Islet of Langerhans (tissue), 1 donor: ENCODE results near the gene NAV2.

Experiments used
- FAIRE-seq: peaks from one replicate; lab custom pipeline; 2011; peaks lifted over from hg19 to GRCh38; lab: Jason Lieb, UNC

The NAV2 gene

DNA sequence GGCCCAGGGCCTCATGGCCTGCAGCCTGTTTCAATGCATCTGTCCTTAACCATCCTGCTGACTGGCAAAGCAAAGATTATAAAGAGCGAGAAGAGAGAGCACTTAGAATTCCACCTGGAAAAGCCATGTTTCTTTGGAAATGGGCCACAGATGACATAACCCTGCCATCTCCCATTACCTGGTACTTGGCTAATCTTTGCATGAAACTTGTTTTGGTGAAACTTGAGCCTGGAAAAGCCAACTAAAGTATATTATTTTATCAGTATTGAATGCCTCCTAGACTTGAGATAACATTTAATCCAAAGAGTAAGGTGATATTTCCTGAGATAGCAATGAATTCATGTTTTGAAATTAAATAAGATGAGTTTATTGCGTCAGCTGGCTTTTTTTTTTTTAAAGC lies 72.6 kb downstream of the NAV2 start:
- no peak for FAIRE-seq

DNA sequence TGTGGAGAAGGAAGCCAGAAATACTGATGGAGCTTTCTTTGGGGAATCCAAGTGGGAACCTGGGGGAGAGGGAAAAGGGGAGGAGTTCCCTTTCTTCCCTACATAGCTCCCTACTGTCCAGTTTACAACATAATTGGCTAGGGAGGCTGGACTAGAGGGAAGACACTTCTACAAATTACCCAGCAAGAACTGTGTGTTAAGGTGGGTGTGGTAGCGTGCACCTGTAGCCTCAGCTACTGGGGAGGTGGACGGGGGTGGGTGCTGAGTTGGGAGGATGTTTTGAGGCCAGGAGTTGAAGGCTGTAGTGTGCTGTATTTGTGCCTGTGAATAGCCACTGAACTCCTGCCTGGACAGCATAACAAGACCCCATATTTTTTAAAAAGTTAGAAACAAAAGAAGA lies 74.0 kb downstream of the NAV2 start:
- FAIRE-seq: no peak

DNA sequence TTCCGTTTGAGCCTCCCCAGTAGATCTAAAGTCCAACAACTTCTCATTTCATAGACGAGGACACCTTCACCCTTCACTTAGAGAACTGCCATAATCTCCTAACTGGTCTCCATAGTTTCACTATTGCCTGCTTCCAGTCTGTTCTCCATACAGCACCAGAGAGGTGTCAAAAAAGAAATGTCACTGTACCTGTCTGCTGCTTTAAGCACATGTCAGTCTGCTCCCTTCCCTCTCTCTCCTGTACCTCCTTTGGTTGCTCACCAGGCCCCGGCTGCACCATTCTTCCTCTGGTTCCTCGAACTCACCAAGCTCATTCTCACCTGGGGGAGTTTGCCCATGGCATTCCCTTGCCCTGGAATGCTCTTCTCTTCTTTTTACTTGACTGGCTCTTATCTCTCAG lies 75.8 kb downstream of the NAV2 start:
- FAIRE-seq: no peak

DNA sequence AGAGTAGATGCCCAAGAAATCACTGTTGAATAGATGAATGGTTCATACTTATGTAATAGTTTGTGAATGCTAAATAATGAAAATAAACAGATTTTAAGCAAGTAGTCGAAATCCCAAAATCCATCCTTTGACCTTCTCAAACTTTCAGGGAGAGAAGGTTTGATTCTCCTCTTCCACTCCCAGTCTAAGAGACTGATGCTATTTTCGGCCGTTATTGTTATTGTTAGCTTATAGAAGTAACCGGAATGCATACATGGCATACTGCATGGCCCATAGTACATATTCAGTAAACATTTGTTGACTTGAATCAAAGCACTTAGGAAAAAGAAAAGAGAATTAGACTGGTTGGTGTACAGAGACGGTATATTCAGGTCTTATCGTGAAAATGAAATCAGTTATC lies 76.6 kb downstream of the NAV2 start:
- no peak for FAIRE-seq

DNA sequence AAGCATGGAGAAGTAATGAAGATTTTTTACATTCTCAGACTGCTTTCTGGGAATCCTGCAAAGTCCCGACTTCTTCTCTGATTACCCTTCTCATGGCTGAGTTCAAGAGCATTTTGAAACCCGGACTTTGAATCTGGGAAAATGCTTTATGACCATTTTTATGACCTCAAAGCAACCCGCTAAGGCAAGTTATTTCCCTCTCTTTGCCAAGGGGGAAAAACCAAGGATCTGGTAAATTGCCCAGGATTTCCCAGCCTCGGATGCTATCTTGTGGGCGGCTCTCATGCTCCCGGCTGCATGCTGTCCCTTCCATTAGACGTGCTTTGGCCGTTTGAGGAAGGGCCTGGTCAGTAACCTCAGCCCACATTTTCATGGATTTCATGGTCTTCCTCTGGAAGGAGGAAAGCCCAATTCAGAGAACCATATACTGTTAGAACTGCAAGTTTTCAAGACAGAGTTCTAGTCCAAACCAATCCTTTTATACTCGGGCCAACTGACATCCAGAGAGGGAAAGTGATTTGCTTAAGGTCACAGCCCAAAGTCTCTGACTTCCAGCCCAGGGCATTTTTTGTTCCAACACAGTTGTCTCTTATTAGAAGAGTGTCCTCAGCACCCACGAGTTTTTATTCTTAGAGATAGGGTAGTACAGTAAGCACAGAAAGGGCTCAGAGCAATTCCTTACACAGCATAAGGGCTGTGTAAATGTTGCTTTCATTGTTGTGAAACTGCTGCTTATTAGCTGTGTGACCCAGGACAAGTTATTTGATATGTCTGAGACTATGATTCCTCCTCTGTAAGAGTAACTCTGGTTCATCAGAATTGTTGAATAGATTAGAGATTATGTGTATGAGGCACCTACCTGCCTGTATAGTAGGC lies 77.4 kb downstream of the NAV2 start:
- FAIRE-seq: no peak

DNA sequence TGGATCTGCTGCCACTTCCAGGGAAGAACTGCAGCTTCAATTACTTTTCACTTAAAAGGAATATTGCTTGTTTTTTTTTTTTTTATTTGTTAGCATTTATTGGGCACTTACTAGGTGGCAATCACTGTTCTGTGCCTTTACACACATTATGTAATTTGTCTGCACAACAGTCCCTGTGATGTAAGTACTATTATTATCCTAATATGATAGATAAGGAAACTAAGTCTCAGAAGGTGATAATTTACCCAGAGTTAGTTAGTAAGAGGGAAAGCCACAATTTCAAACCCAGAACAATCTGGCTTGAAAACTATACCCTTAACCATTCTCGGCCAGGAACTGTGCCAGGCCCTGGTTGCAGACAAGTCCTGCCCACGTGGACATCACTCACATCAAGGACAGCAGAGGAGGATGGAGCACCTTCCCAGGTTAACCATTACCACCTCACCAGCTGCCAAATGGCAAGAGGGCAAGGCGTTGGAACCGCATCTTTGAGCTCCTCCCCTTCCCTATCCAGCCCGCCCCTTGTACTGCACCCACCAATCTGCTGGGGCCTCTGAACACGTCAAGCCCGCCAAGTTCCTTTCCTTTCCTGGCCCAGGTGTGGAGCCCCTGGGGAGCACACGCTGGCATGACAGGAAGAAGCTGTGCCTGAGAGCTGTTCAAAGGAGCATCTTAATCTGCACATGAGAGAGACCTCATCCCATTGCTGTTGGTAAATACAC lies 78.4 kb downstream of the NAV2 start:
- FAIRE-seq: no peak

DNA sequence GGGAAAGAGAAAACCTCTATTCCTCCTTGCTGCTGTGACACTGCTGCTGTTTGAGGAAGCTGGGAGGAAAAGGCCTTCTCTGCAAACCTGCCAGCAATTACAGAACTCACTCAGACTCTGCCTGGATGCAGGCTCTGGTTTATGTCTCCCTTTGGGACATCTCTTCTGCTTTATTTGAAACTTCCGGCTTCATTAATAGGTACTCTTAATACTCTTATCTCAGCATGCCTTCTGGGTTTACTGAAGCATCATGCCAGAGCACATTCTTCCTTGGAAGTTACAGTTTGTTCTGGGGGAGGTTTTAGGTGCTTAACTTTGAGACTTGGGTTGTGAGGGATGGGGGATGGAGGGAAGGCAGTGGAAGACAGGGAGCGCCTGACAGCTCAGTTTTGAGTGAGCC lies 79.9 kb downstream of the NAV2 start:
- no peak for FAIRE-seq

DNA sequence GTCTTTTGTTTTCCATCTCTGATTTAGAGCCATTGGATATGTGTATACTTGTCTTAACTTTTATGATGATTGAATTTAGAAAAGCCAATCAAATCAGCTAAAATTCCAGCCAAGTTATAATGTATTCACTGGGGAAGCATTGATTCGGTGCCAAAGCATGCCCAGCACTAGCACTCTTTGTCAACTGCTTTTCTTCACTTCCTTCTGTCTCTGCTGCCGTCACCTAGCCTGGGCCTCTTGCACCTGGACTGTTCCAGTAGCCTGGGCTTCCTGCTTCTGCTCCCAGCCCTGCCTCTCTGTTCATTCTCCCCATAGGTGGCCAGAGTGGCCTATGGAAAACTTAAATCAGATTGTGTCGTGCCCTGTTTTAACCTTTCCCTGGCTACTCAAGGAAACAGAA lies 80.7 kb downstream of the NAV2 start:
- FAIRE-seq: no peak

DNA sequence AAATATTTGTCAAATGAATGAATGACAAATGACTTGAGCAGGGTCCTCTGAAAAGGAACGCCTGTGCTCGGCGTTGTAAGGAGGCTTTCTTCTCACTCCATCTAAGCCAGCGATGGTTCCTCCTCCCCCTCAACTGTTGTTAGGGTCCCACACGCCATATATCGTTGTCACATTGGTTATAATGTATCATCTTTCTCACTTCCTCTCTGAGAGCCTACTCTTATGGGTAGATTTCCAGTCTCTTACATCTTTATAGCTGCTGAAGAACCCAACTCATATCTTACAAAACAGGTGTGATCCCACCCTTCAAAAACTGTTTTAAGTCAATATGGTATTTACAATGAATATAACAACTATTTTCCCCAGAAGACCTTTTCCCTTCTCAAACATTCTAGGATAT lies 81.5 kb downstream of the NAV2 start:
- no peak for FAIRE-seq

DNA sequence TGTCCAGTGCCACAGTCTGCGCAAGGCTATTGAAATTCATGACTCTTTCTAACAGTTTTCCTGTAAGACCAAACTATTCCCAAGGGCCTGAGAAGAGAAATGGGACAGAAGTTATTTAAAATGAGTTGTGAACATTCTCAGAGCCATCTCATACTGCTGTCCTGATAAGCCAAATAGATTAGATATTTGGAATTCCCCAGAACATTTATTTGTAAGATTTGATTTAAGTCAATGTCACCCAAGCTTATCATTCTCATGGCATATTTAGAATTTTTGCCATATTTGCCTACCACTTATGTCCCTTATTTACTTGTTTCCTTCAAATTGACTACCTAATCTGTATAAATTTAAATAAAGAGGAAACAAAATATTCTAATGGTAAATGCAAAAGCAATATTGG lies 82.4 kb downstream of the NAV2 start:
- FAIRE-seq: no peak

DNA sequence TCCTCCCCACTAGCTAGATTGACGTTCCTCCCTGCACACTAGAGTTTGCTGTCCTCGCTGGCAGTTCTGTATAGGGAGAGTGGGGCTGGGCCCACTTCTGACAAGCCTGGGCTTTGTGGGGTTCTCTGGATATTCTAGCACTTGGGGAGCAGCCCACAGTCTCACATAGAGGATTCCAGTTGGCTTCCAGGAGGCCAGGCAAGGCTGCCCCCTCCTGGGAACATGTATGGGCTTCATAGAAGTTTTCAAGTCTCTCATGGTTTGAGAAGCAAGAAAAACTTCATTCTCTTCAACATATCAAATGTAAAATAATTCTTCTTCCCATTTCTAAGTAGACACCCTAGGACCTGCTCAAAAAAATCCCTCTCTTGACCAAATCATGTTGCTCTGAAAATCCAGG lies 87.5 kb downstream of the NAV2 start:
- FAIRE-seq: no peak

DNA sequence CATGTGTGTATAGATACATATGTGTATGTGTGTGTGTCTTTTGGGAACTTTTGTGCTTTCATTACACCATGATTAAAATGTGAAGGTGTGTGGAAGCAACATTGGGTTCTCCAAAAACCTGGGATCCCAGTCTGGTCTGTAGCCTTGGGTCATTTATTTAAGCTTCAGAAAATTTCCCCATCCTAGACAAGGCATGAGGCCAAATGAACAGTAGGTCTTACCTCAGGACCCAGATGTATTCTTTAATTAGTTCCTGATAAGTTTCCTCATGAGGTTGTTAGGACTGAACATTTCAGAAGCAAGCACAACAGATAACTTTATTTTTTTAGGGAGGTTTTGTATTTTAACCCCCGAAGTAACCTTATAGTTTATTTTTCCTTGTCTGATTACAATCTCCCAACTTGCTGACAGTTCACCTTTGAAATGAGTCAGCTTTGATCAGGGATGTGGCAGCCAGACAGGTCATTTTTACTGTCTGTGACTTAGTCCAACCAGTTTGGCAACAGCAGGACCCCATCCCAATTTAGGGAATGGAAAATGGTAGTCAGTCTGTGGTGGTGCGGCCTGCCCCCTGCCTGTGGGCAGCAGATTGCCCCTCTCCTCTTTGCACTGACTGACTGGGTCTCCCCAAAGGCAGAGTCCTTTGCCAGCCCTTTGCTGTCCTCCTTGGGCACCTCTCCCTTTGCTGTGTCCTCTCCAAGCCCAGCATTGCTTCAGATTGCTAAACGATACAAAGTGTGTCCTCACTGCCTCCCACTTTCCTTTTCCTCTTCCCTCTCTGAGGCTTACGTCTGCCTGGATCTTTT lies 88.3 kb downstream of the NAV2 start:
- FAIRE-seq: no peak

DNA sequence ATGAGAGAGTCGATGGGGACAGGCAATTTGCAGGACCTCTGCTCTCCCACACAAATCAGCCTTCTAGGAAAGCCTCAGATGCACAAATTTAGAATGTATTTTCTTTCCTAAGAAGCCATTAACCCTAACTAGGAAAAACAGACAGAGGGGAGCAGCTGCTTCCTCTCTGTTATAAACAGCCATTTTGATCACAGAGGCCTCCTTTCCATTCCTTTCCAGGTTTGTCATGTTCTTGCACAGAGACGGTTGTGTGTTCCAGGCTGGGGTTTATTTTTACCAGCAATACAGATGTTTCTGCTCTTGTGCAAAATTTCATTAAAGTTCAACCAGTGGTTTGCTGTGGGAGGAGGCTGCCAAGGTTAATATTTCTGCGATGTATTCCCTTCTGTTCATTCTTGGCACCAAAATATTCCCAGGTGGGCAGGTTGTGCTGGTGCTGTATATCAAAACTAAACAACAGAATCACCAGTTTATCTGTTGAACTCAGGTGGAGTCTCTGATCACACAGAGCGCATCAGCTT lies 90.2 kb downstream of the NAV2 start:
- FAIRE-seq: no peak

DNA sequence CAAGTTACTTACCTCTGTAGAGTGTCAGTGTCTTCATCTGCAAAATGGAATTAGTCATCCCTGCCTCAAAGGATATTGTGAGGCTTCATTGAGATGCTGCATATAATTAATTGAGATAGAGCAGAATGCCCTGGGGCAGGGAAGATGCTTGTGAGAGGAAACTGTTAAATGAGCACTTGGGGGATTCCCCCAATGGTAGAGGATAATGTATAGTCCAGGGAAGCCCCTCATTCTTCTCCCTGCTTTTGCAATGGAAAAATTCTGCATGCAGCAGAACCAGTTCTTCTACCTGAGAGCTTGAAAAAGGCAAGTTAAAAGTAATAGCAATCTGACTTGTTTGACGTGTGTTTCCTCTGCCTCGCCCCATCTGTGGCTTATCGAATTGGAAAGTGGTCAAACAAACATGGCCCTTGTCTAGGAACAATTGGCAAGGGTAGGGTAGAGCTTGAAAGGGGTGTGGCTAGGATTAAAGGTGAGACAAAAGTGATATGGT lies 90.9 kb downstream of the NAV2 start:
- no peak for FAIRE-seq

DNA sequence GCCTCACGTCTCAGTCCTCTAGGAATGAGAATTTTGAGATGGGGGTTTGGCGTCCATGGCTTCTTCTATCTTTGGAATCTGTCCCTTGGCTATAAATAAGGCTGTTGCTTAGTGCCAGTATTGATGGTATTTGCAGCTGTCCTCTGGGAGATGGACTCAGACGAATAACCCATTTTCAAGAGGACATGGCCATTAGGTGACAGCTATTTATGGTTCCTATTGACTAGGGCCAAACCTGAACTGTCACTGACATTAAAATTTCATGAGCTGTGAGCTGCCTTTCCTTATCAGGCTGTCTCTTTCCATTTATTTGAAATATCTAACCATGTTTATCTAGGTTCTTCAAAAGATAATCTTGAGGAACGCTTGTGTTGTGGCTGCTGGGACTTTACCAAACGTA lies 92.7 kb downstream of the NAV2 start:
- FAIRE-seq: no peak

DNA sequence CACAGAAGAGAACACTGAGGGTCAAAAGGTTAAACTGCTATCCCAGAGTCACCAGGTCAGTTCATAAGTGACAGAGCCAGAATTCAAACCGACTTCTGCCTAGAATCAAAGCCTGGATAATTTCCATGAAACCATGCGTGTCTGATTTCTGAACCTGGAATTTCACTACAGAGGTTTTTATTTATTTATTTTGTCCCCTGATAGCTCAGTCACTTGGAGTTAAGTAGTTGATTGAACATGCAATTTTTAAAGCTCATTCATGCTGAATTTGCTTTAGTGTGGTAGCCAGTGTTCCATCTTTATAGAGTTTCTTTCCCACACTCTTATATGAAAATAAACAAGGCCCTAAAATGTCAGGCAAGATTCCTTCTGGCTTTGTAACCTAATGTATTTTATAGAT lies 93.2 kb downstream of the NAV2 start:
- FAIRE-seq: no peak

DNA sequence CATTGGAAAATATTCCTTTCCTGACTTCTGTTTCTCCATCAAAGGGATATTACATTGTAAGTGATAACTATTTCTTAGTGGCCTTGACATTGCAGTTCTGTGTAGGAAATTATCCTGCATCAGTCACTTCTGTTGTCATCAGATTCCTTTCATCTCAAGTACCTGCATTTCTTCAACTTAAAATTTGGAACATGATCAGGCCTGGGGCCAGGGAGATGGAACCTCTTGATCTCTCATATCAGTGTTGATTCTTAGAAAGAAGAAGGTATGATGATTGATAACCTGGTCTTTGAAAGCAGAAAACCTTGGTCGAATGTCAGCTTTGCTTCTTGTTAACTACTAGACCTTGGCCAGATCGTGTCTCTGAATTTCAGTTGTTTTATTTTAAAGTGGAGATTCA lies 93.6 kb downstream of the NAV2 start:
- no peak for FAIRE-seq

DNA sequence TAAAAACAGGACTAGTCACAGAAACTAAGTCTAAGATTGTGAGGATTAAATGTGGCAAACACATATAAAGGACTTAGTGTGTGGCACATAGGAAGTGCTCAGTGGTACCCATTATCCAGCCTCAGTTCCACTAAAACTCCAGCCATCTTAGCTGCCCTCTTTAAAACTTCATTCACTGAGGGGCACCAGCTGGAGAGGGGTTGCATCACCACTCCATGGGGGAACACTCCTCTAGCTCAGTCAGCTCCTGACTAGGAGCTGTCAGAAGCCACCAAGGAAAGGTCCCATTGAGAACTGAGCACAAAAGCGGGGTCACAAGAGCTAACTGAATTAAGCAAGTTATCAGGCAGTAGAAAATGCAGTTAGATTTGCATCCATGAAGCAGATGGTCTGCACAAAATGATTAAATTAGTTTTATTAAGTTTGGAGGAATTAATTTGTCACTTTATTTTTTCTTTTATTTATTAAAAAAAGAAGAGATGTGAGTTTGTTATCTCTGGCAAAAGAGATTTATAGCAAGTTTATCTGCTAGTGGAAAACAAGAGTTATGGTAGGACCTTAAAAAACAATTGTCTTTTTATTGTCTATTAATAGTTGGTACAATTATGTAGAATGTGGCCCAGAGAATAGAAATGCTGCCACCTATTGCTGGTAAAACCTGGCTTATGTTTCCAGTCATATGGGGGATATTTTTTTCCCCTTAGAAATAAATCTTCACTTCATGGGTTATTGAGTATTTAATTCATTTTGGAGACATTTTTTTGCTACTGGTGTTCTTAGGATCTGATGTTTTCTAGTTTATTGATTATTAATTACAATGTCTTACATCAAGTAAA lies 95.7 kb downstream of the NAV2 start:
- FAIRE-seq: no peak

DNA sequence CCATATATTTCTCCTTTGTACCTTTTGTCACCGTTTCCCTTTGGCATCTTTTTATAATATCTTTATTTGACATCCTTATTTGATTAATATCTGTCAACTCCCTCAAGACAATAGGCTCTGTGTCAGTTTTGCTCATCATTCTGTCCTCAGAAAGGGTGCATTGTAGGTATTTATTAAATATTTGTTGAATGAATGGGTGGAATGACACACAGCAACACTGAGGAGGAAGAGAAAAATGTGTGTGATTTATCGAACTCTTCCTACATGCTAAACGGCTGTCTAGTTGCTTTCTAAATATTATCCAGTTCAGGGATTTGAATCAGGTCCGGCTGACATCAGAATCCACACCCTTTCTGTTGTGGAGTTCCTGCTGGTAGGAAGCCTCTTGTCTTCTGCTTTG lies 98.2 kb downstream of the NAV2 start:
- FAIRE-seq: no peak

DNA sequence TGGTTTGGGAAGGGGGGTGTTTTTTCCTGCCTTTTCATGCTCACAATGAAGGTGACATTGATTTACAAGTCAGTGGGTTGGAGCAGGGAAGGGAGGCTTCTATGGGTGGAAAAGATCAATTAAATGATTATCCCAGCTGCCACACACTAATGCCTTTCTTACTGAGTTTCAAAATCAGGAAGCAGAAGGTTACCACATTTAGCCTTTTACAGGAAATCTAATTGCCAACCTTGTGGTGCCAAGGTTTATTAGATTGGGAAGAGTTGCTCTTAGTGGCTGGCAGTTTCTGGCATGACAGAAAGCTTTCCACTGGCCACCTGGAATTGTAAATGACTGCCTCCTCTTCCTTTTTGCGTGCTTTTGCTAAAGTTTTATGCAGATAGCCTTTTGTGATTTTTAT lies 98.7 kb downstream of the NAV2 start:
- FAIRE-seq: no peak

DNA sequence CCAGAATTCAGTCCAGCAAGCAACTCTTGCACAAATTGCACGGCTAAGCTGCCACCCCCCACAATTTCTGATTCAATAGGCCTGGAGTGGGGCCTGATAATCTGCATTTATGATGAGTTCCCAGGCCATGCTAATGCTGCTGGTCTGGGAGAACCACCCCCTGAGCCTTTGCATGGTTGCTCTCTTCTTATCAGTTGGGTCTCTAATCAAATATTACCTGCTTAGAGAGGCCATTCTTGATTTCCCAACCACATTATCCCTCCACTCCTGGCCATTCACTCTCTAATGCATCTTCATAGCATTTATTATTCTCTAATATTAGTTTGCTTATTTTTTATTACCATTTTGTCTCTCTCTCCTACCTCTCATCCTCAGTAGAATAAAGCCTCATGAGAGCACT lies 99.5 kb downstream of the NAV2 start:
- no peak for FAIRE-seq

DNA sequence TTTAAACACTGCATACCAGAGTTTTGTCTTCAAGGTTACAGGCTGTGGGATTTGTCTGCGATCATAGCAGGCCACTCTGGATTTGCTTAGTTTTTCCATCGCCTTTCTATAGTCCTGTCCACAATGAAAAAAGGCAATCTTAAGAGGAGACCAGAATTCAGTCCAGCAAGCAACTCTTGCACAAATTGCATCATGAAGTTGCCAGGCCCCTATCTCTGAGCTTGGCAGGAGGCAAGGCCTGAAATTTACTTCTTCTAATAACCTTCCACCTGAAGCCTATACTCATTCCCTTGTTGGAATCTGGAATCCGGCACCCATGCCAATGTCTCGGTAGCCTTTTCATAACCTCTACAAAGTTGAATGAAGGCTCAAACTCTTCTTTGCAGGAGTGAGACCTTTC lies 100.1 kb downstream of the NAV2 start:
- no peak for FAIRE-seq
